Colon (tissue), 2 donors: ENCODE measurements around the gene INTS1.

Experiments
- FAIRE-seq: peaks from 2 replicates; lab custom pipeline; 2012; peaks lifted over from hg19 to GRCh38; lab: Jason Lieb, UNC
- donor health status: control.
- donor health status: control.

Gene INTS1

DNA sequence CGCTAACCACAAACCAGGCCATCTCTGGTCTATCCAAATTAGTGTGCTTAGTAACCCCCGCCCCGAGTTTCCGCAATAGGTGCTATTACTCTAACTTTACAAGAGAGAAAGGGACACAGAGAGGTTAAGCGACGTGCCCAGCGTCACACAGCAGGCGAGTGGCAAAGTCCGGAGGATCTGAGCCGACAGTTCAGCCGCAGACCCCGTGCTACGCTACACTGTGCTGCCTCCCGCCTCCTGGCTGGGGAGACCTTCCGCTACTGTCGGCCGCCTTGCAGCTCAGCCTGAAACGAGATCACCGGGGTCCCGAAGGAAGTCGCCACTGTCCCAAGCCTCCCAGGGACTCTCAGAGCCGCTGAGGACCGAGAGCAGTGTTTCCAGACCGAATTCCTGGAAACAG, 799 bp downstream of the INTS1 start:
- FAIRE-seq, result no peak

DNA sequence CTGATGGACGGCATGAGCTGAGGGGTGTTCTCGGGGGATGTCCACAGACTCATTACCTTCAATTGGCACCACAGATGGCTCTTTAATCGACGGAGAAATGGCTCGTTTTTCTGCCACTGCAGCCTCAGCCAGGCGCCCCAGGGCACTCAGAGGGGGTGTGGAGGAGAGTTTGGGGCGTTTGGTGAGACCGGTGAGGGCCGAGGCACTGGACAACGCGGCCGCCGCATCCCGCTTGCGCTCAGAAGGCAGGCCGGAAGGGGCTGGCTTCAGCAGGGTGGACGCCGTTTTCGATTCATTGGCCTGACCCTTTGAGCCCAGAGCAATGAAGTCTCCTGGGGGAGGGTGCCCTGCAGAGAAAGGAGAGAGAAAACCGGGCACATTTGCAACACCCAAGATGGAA, 1.3 kb downstream of the INTS1 start:
- FAIRE-seq, result no peak

DNA sequence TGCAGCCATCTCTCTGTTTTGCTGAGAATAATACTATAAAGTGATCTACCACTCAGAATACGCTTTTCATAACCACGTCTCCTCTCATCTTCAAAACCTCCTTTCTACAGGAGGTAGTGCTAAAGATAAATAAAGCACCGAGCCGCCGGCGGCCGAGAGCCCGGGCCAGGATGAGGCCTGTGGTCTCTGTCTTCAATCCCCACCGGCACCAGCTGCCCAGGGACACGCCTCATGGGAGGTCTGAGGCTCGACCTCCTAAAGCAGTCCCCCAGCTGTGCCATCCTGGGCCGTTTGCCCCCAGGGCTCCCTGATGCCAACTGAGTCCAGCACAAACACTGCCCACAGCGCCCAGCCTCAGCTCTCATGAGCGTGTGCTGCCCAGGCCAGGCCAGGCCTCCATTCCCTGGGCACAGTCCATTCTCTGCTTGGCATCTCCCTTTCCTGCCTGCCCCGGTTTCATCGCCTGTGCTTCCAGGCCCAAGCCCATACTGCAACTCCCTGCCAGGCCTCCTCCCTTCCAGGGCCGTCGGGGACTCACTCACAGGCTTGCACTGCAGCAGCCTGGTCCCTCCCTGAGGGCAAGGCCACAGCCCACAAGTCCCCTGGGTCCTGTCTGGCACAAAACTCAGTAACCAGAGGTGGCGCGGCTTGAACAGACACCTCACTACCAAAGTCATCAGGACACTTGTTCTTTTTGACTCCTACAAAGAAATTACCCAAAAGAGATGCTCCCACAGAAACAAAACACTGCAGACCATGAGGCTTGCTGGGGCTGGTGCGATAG, 2.5 kb downstream of the INTS1 start:
- FAIRE-seq, result no peak

DNA sequence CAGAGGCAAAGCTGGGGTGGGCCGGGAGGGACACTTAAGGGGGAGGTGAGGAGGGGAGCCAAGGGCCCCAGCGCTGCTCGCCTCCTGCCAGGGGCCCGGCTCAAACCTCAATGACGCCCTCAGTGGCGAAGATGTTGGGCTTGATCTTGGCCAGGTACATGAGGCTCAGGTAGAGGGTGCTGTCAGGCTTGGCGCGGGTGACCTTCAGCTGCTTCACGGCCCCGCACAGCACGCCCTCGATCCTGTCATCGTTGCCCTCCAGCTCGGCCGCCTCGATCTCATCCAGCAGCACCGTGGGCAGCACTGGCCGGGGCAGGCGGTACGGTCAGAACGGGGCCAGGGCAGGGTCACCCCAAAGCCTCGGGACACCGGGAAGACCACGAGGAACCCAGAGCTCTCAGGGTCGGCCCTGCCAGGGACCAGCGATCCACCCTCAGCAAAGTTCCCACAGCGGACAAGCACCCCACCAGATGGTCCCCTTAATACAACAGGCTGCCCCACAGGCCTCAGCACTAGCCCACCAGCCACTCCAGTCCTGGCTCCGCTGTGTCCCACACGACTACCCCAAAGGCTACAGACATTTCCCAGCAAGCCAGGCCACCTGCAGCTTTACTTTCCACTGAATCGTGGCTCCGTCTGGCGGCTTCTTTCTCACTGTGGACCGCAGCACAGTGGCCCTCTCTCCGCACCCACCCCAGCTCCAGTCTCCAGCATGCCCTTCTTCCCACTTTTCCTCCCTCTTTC, 4.0 kb downstream of the INTS1 start:
- FAIRE-seq, result no peak

DNA sequence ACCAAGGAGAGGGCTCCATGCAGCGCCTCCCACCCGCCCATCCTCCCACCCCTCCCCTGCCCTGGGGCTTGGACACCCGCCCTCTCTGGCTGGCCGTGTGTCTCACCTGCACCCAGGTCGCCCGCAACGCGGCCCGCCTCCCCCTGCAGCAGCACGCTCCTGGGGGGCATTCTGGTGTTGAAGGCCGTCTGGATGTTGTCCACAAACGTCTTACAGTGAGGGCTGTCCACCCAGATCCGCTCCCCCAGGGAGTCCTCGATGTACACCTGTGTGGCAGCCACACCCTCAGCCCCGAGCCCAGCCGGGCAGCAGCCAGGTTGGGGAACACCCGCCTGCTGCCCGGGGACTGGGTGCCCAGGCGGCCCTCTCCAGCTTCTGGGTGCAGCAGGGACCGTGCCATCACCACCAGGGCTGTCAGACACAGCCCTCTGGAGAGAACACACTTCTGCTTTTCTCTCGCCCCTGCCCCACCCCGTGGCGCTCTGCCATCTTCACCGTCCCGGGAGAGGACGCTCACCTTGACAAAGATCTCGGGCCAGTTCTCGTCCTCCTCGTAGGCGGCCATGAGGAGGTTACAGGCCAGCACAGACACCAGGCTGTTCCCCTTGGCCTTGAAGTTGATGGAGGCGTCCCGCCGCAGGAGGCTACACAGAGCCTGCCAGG, 4.7 kb downstream of the INTS1 start:
- FAIRE-seq, result no peak

DNA sequence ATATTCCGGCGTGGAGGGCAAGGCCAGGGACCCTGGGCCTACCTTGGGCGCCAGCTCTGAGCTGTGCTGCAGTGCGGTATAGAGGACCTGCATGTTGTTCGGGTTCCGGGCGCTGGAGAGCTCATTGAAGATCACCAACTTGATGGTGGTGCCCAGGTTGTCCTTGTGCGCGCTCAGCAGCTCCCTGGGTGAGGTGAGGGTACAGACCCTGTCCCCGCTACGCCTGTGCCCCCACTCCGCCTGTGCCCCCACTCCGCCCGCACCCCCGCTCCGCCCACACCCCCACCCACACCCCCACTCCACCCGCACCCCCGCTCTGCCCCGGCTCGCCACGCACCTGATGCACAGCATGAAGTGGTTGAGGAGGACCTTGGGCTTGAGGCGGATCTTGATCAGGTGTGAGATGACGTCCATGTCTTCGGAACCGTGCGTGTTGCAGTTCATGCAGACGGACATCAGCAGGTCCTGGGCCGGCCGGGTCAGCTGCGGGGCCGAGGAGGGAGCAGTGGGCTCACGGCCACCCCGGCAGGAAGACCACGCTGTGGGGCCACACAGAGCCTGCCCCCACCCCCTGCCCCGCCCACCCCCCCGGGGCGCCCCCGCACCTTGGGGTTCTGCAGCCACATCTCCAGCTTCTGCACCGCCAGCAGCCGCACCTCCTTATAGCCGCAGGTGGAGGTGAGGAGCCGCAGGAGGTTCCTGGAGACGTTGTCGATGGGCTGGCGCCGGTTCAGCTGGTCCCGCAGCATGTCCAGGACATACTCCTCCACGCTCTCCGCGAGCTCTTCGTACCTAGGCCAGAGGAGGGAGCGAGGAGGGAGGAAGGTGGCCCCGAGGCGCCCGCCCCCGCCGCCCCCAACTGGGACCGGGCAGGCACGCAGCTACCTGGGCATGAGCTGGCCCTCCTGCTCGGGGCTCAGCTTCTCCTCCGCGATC, 5.6 kb downstream of the INTS1 start:
- no peak for FAIRE-seq

DNA sequence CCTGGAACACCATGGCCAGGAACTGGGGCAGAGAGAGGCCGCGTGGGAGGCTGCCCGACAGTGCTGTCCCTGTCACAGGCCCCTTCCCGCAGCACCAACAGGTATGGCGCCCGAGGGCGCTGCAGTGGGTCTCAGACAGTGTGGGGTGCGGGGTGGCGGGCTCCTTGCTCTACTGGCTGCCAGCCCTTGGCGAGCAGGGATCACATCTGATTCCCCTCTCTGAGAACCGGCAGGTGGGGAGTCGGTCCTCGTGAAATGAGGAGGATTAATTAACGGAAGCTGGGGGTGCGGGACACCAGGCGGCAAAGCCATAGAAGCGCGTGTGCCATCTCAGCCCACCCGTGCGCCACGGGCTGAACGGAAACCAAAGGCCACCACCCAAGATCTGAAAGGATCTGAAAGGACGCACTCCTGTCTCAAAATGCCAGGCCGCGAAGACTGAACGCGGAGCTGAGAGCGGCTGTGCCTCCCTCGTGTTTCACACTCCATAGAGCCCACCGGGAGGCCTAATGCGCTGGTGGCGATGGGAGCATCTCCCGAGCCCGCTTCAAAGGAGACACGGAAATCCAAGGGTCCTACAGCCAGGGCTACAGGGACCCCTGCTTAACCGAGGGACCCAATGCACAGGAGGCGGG, 6.8 kb downstream of the INTS1 start:
- FAIRE-seq, result no peak

DNA sequence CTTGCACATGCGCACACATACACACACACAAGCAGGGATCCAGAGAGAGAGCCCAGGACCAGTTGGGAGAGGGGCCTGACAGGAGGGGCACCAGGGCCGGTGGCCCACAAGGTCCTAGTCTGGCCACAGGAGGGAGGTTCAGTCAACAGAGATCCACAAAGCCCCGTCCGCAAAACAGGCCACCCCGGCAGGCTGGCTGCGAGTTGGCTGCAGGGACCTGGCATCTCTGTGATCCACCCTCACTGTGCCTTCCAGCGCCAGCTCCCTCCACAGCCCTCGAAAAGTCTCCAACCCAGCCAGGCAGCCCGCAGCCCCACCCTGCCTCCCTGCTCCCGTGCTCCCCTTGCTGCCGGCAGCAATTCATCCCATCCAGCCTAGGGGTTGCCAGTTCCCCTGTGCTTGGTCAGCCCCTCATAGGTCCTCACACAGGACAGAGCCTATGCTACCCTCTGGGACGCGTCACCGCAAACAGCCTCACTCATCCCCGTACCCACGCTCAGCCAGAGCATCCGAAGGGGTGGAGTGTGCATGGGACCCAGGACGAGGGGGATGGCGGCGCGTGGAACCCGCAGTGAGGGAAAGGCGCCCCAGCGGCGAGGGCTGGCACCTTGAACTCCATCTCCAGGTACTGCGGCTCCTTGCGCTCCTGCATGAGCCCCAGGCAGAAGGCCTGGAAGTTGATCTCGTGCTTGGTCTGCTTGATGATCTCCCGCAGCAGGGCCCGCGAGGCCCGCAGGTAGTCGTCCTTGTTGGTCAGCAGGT, 7.5 kb downstream of the INTS1 start:
- no peak for FAIRE-seq

DNA sequence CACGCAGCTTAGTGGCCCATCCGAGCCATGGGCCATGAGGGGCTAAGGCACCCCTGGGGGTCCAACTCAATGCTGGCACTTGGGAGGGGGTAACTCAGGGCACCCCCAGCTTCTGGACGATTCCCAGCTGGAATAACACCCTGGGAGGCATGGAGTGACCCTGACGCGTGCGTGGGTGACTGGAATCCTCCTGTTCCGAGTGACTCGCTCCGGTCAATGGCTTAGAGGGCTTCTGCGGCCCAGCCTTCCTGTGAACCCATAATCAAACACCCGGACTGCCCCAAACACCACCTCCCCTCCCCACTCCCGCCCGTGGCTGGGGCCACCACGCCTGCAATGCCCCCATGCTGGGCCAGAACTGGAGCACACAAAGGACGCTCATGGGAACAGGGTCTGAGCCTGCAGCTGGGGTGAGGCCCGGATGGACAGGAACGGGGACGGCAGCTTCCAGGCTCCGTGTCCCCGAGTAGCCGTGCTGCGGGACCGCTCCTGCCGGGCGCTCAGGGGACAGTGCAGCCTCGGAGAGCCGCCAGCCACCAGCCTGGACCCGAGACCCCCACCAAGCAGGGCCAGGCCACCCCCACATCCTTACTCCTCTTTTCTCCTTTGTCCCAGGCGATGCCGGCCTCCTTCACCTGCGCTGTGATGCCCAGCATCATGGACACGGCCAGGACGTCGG, 8.5 kb downstream of the INTS1 start:
- no peak for FAIRE-seq

DNA sequence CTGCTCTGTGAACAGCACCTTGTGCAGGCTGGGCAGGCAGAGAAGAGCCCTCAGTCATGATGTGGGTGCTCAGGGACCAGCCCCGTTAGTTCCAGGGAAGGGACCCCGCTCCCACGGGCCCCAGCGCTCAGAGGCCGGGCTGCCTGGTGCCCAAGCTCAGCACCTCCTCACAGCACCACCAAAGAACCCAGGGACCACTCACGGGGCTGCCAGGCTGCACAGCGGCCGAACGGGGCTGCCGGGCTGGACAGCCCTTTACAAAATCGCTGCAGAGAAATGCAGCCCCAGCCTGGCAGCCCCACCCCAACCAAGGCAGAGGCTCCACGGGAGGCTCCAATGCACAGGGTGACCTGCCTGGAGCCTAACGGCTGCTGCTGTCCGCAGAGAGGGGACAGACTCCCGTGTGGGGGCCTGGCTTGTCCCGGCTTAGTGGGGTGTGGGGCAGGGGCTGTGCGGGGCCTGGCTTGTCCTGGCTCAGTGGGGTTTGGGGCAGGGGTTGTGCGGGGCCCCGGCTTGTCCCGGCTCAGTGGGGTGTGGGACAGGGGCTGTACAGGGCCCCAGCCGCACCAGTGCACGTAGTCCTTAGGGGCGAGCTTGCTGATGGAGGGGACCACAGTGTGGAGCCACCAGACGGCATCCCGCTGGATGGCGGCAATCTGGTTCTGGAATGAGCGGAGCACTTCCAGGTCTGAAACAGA, 9.2 kb downstream of the INTS1 start:
- no peak for FAIRE-seq

DNA sequence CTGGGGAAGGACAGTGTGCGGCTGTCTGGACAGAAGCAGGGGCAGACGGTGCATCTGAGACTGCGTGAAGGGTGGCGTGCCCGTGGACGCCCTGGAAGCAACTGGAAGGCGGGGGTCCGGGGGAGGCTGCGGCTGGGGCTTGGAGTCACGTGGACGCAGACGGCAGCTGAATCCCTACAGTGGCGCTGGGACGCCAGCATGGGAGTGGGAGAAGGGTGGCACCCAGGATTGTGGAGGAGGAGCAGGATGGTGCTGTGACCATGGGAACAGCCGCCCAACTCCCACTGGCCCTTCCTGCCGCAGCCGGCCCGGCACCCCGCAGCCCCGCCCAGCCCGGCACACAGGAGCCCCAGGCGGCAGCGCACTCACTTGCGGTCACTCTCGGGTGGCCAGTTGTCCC, 9.7 kb downstream of the INTS1 start:
- no peak for FAIRE-seq

DNA sequence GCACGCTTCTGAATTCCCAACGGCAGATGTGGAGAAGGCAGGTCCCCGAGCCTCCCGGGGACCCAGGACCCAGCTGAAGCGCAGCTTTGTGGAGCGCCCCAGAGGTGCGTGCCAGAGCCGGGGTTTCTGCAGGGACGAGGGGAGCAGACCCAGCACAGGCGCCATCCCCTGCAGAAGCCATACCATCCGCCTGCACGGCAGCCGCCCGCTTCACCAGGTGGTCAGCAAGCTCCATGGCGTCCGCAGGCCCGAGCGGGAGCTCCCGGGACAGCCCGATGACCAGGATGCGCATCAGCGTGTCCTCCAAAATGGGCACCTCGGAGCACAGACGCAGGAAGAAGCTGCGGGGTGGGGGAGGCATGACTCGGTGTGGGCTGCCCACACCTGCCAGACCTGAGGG, 10.6 kb downstream of the INTS1 start:
- no peak for FAIRE-seq

DNA sequence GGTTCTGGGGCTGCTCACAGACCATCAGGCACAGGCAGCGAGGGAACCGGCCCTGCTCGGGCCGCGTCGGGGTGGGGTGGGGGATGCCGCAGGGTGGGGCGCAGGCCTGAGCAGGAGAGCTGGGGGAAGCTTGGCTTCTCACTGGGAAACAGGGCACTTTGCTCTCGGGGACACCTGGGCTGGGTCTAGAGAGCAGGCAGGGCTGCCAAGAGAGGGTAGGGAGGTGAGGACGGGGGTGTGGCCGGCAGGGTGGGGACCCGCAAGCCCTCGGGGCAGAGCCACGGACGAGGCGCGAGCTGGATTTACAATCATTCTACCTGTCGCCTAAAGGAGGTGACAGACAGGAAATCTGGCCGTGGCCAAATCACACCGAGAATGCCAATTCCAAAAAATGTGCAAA, 11.1 kb downstream of the INTS1 start:
- no peak for FAIRE-seq

DNA sequence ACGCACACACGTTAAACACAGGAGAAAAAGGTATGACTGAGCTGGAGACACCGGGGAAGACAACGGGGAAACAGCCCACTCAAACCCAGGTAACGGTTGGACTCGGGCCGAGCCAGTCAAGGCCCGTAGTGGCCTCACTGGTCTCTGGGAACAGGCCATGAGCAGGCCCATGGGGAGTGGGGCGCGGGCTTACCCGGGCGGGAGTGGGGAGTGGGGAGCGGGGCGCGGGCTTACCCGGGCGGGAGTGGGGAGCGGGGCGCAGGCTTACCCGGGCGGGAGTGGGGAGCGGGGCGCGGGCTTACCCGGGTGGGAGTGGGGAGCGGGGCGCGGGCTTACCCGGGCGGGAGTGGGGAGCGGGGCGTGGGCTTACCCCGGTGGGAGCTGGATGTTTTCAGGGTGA, 11.5 kb downstream of the INTS1 start:
- FAIRE-seq, result no peak

DNA sequence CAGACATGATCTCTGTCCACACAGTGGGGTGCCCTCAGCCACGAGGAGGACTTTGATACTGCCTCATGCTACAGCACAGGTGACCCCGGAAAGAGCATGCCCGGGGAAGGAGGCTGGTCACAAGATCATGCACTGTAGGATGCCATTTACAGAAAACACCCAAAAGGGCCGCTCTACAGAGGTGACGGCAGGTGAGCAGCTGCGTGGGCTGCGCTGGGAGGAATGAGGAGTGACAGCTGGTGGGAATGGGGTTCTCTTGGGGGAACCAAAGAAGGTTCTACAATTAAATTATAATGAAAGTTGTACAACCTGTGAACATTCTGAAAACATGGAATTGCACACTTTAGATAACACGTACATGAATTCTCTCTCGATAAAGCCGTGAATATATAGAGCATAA, 12.0 kb downstream of the INTS1 start:
- no peak for FAIRE-seq

DNA sequence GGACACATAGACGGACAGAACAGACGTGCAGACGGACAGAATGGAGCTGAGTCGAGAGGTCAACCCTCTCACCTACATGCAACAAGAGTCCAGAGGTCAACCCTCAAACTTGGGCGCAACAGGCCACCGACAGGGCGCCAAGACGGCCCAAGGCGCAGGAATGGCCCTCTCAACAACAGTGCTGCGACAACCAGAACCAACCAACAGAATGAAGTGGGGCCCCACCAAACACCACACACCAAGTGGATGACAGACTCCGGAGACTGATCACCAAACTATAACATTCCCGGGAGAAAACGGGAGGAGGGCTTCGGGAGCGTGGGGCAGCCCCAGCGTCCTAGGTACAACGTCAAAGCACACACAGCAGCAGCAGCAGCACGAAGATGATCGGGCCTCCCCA, 13.4 kb downstream of the INTS1 start:
- FAIRE-seq, result no peak

DNA sequence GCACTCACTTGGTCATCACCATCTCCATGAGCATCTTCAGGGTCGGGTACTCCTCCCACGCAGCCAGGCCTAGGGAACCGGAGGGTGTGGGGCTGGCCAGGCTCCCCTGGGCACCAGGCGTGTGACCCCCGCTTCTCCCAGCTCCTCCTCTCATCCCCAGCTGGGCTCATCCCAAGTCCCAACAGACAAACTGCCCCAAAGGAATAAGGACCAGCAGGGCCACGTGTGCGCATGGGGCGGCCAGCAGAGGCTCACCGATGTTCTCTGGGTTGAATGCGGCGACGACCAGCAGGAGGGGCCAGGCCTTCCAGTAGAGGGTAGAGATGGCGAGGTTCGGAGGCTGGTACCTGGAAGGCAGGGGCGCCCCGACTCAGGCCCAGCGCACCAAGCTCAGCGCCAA, 14.9 kb downstream of the INTS1 start:
- no peak for FAIRE-seq

DNA sequence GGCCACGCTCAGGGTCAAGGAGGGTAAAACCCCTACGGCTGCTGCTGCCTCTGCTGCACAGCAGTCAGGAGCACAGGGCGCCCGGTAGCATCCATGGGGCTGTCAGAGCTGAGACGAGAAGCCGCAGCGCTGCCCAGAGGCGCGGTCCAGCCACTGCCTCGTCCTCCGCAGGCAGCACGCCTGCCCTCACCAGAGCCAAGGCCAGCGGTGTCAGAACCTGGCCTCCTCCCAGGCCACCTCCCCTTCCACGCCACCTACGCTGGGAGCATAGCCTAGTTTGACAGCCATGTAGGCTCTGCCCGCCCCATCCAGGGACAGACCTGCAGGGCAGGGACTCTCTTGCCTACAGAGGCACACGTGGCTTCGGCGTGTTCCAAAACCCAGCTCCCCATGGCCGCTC, 16.2 kb downstream of the INTS1 start:
- no peak for FAIRE-seq

DNA sequence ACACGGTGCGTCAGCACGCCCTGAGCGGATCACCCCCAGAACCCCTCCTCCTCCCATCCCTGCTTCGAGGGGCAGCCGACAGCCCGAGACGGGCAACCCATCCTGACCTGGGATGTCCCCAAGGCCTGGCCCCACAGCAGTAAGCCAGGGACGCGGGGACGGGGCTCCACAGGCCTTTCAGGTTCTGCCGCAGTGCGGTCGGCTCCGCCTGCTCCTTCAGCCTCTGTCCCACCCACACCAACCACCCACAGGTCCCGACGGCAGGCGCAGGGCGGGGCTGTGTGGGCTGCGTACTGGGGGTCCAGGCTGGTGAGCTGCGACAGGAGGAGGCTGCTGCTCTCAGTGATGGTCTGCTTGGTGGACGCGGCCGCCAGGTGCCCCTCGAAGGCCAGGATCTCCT, 16.7 kb downstream of the INTS1 start:
- no peak for FAIRE-seq

DNA sequence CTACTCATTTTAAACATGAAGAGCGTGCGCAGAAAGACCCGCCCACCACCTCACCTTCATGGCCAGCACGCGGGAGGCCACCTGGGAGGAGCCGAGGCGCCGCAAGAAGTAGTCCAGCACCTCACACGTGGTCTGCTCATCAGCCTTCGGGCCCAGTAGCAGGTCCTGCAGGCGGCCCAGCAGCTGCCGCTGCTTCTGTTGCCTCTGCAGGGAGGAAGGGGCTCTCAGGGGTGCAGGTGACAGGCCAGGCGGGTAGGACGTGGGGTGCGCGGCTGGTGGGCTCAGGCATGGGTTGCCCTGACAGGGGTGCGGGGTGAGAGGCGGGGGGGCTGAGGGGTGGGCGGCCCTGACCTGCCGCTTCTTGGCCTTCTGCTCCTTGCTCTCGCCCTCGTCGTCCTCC, 17.6 kb downstream of the INTS1 start:
- FAIRE-seq, result no peak
